Measurements from ENCODE around the gene CEP89.

The CEP89 gene

DNA sequence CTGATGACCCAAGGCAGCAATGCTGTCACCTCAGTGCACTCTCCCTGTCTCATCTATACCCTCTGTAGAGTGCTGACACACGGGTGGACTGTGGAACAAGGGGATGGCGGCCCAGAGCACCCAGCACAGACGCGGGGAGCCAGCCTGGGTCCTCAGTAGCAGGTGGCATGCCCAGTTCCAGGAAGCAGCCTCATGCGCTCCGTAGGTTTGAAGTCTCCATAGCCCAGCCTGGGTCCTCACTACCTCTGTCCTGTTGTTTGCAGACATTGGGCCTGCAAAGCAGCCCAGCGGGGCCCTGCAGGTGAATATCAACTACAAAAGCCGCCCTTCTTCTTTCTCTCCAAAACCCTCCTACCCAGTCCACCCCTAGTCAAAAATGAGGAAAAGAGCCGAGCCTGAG lies 97.2 kb downstream of the CEP89 start:
- DNase-seq = no peak
- H3K4me2 ChIP-seq (ENCODE audit: low read depth, low read length) = no peak overlapping the region
- no peaks in the 10 kb centered on the region for H3K9me2 ChIP-seq (replicated peaks; ENCODE audit: insufficient read depth, low read length)
- H3K79me2 ChIP-seq (ENCODE audit: low read length) = no peaks in the 10 kb centered on the region
- H4K20me1 ChIP-seq (ENCODE audit: insufficient read depth, low read length) = no peaks in the 10 kb centered on the region
- H3K9ac ChIP-seq (ENCODE audit: low read length) = no peak overlapping the region
- H3K27me3 ChIP-seq (replicated peaks; ENCODE audit: insufficient read depth, low read length) = no peaks in the 10 kb centered on the region
- H3K27ac ChIP-seq (ENCODE audit: low read length) = no peak overlapping the region
- H3F3A ChIP-seq (ENCODE audit: insufficient read depth, low read length) = no peaks in the 10 kb centered on the region
- H2AFZ ChIP-seq (ENCODE audit: low read length) = no peak overlapping the region
- H3K4me3 ChIP-seq (ENCODE audit: low read length) = no peak overlapping the region
- no peaks in the 10 kb centered on the region for H3K9me3 ChIP-seq (replicated peaks; ENCODE audit: insufficient read depth, low read length)
- no peaks in the 10 kb centered on the region for H3K36me3 ChIP-seq (replicated peaks; ENCODE audit: insufficient read depth, low read length)
- H3K4me1 ChIP-seq (ENCODE audit: low read length) = no peaks in the 10 kb centered on the region
- TF ChIP-seq, protein P1, sequence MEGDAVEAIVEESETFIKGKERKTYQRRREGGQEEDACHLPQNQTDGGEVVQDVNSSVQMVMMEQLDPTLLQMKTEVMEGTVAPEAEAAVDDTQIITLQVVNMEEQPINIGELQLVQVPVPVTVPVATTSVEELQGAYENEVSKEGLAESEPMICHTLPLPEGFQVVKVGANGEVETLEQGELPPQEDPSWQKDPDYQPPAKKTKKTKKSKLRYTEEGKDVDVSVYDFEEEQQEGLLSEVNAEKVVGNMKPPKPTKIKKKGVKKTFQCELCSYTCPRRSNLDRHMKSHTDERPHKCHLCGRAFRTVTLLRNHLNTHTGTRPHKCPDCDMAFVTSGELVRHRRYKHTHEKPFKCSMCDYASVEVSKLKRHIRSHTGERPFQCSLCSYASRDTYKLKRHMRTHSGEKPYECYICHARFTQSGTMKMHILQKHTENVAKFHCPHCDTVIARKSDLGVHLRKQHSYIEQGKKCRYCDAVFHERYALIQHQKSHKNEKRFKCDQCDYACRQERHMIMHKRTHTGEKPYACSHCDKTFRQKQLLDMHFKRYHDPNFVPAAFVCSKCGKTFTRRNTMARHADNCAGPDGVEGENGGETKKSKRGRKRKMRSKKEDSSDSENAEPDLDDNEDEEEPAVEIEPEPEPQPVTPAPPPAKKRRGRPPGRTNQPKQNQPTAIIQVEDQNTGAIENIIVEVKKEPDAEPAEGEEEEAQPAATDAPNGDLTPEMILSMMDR (IDR thresholded peaks at IDR 0.05; ENCODE audit: low read length) = no peak
- TF ChIP-seq EZH2 (optimal IDR thresholded peaks at IDR 0.05; ENCODE audit: low read depth, low read length) (no peak), EZH2phosphoT487 (IDR thresholded peaks at IDR 0.05; ENCODE audit: low read length) (no peak)

DNA sequence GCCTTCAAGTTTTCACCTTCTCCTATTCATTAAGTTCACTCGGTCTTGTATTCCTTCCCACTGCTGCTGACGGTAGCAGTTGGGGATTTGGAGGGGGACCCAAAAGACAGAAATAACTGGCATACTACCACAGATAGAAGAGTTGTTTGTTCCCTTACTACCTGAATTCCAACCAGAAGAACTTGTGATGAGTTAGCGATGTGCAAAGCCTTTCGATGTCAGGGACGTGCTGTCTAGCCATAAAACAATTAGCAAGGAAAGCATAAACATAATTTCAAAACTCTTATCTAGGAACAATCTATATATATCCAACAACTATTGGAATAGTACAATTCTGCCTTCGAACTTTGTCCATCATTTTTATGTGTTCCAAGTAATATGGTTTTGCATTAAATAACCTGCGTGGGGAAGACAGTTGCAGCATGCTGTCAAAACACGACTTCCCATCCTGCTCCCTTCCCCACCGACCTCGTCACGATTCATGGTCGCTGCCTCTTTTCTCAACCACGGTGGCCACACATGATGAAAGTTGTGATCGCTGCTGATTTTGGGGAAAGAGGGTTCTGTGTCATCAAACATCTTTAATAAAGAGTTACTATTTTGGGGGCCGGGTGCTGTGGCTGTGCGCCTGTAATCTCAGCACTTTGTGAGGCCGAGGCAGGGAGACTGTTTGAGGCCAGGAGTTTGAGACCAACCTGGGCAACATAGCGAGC lies 98.4 kb downstream of the CEP89 start:
- H3K27ac ChIP-seq (ENCODE audit: low read length) = no peak overlapping the region
- H3K4me3 ChIP-seq (ENCODE audit: low read length) = no peak overlapping the region
- DNase-seq = no peak
- H3K9me2 ChIP-seq (replicated peaks; ENCODE audit: insufficient read depth, low read length) = no peaks in the 10 kb centered on the region
- no peaks in the 10 kb centered on the region for H3K4me1 ChIP-seq (ENCODE audit: low read length)
- H3K36me3 ChIP-seq (replicated peaks; ENCODE audit: insufficient read depth, low read length) = no peaks in the 10 kb centered on the region
- H3K79me2 ChIP-seq (ENCODE audit: low read length) = no peaks in the 10 kb centered on the region
- H3F3A ChIP-seq (ENCODE audit: insufficient read depth, low read length) = no peaks in the 10 kb centered on the region
- no peaks in the 10 kb centered on the region for H3K27me3 ChIP-seq (replicated peaks; ENCODE audit: insufficient read depth, low read length)
- no peak overlapping the region for H2AFZ ChIP-seq (ENCODE audit: low read length)
- H3K4me2 ChIP-seq (ENCODE audit: low read depth, low read length) = no peak overlapping the region
- H4K20me1 ChIP-seq (ENCODE audit: insufficient read depth, low read length) = no peaks in the 10 kb centered on the region
- H3K9ac ChIP-seq (ENCODE audit: low read length) = no peak overlapping the region
- no peak for TF ChIP-seq EZH2phosphoT487 (IDR thresholded peaks at IDR 0.05; ENCODE audit: low read length)
- TF ChIP-seq, protein P1 (IDR thresholded peaks at IDR 0.05; ENCODE audit: low read length) = no peak
- no peak for TF ChIP-seq EZH2 (optimal IDR thresholded peaks at IDR 0.05; ENCODE audit: low read depth, low read length)
- H3K9me3 ChIP-seq (replicated peaks; ENCODE audit: insufficient read depth, low read length) = no peaks in the 10 kb centered on the region

DNA sequence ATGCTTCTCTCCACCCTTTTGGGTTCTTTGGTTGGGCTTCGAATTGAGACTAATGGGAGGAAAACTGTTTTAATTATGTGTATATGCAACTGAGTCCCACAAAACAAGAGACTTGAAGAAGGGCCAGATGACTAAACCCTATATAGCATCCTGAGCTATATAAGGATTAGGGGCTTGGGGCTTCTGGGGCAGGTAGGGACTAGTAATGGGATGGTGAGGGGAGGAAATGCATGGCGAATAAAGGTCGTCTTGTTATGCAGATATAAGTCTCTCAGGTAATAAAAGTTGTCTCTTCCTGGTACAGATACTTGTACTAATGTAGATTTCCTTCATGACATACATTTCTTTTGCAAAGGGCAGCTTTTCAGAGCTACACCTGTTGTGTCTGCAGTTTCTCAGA lies 99.4 kb downstream of the CEP89 start:
- no peak overlapping the region for H2AFZ ChIP-seq (ENCODE audit: low read length)
- H3K79me2 ChIP-seq (ENCODE audit: low read length) = no peaks in the 10 kb centered on the region
- H3K36me3 ChIP-seq (replicated peaks; ENCODE audit: insufficient read depth, low read length) = no peaks in the 10 kb centered on the region
- no peaks in the 10 kb centered on the region for H3K4me1 ChIP-seq (ENCODE audit: low read length)
- H3K4me2 ChIP-seq (ENCODE audit: low read depth, low read length) = no peak overlapping the region
- no peaks in the 10 kb centered on the region for H3K9me2 ChIP-seq (replicated peaks; ENCODE audit: insufficient read depth, low read length)
- TF ChIP-seq EZH2phosphoT487 (IDR thresholded peaks at IDR 0.05; ENCODE audit: low read length) = no peak
- no peak overlapping the region for H3K4me3 ChIP-seq (ENCODE audit: low read length)
- no peak for DNase-seq
- no peak overlapping the region for H3K27ac ChIP-seq (ENCODE audit: low read length)
- no peak overlapping the region for H3K9ac ChIP-seq (ENCODE audit: low read length)
- H3F3A ChIP-seq (ENCODE audit: insufficient read depth, low read length) = no peaks in the 10 kb centered on the region
- H3K9me3 ChIP-seq (replicated peaks; ENCODE audit: insufficient read depth, low read length) = no peaks in the 10 kb centered on the region
- no peaks in the 10 kb centered on the region for H4K20me1 ChIP-seq (ENCODE audit: insufficient read depth, low read length)
- H3K27me3 ChIP-seq (replicated peaks; ENCODE audit: insufficient read depth, low read length) = no peaks in the 10 kb centered on the region

DNA sequence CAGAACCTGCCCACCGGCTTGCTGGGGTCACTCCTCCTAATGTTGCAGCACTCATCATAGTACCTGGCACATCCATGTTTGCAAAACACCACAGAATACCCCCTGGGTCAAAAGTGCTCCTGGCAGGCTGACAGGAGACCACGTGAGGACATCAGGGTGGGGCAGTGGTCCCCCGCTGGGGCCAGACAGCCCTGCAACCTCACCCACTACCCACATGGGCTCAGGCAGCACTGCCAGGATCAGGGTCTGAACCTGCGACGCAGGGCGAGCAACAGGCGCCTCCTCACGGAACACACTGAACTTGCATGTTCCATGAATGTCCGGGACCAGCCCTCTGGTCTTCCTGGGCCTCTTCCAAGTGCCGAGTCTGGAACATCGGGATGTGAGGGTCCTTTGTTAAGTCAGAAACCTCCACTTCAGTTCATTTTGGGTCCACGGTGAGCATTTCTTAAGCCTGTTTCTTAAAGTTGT lies 100.7 kb downstream of the CEP89 start:
- H3K4me3 ChIP-seq (ENCODE audit: low read length) = no peak overlapping the region
- no peaks in the 10 kb centered on the region for H3K27me3 ChIP-seq (replicated peaks; ENCODE audit: insufficient read depth, low read length)
- H3K79me2 ChIP-seq (ENCODE audit: low read length) = no peaks in the 10 kb centered on the region
- TF ChIP-seq, protein P1 (IDR thresholded peaks at IDR 0.05; ENCODE audit: low read length) = no peak
- TF ChIP-seq EZH2 (optimal IDR thresholded peaks at IDR 0.05; ENCODE audit: low read depth, low read length) (no peak), EZH2phosphoT487 (IDR thresholded peaks at IDR 0.05; ENCODE audit: low read length) (no peak)
- DNase-seq = no peak
- no peak overlapping the region for H3K27ac ChIP-seq (ENCODE audit: low read length)
- no peaks in the 10 kb centered on the region for H3F3A ChIP-seq (ENCODE audit: insufficient read depth, low read length)
- H3K36me3 ChIP-seq (replicated peaks; ENCODE audit: insufficient read depth, low read length) = no peaks in the 10 kb centered on the region
- H3K4me2 ChIP-seq (ENCODE audit: low read depth, low read length) = no peak overlapping the region
- H2AFZ ChIP-seq (ENCODE audit: low read length) = no peak overlapping the region
- no peak overlapping the region for H3K9ac ChIP-seq (ENCODE audit: low read length)
- no peaks in the 10 kb centered on the region for H3K4me1 ChIP-seq (ENCODE audit: low read length)
- no peaks in the 10 kb centered on the region for H3K9me2 ChIP-seq (replicated peaks; ENCODE audit: insufficient read depth, low read length)
- no peaks in the 10 kb centered on the region for H3K9me3 ChIP-seq (replicated peaks; ENCODE audit: insufficient read depth, low read length)
- no peaks in the 10 kb centered on the region for H4K20me1 ChIP-seq (ENCODE audit: insufficient read depth, low read length)
